B cell (primary cell): Measurements from ENCODE around the gene CERK. TPM values are rescaled to one million over a fixed set of nuclear protein-coding genes. Genes with fewer than 3 reads are reported as not detected.
"Not testable (repeated sequence)": the region's sequence is repeated elsewhere in the genome, so short reads cannot be mapped to it uniquely, and the experiment has no call there.

Source experiments
- ATAC-seq: fragments of 200-7000 bp; cut with Tn5 transposase; one replicate; pipeline ENCODE4 v1.10.0; 2021; ENCODE audit warnings: low read depth, mild to moderate bottlenecking, moderate number of reproducible peaks, moderate library complexity
- CTCF ChIA-PET: fragments of 350-600 bp; sonication (Branson Sonifier 250); formaldehyde crosslinking; loops from one replicate; lab custom pipeline; 2021; ENCODE audit warnings: antibody characterized with exemption, inconsistent platforms; lab: Charles Lee
- POLR2A ChIA-PET: fragments of 350-600 bp; sonication (Branson Sonifier 250); formaldehyde crosslinking; loops from one replicate; lab custom pipeline; 2021; ENCODE audit warnings: antibody characterized with exemption; lab: Charles Lee
- DNase-seq: peaks from one replicate; pipeline ENCODE4 v3.0.0; 2013
- H2AFZ ChIP-seq: 2 replicates; pipeline ENCODE4 v1.6.1; 2012; ENCODE audit warnings: mild to moderate bottlenecking, low read depth, low read length; ENCODE audit not compliant: insufficient read depth, poor library complexity, severe bottlenecking
- H3K27ac ChIP-seq, 2 donors: 1 replicate in 1 of 2; 2 replicates in 1 of 2; pipeline ENCODE4 v1.5.1; 2012 to 2013; ENCODE audit warnings: low read length in 2 of 2, mild to moderate bottlenecking in 2 of 2, moderate library complexity in 1 of 2
- H3K27me3 ChIP-seq, 4 experiments: fragments of 200-600 bp in 1 of 4; sonication (generic) in 1 of 4; replicated peaks in 1 of 4; 1 replicate in 2 of 4; 2 replicates in 2 of 4; pipeline versions ENCODE4 v1.6.1 to v1.7.0; 2013 to 2016; ENCODE audit warnings: low read length in 3 of 4, mild to moderate bottlenecking in 2 of 4, mixed read lengths in 1 of 4, moderate library complexity in 1 of 4; ENCODE audit not compliant: insufficient read depth in 4 of 4, control insufficient read depth in 3 of 4; ENCODE audit errors: control extremely low read depth in 1 of 4
- H3K36me3 ChIP-seq, 2 experiments: replicated peaks in 1 of 2; 1 replicate in 1 of 2; 2 replicates in 1 of 2; pipeline versions ENCODE4 v1.6.1 to v1.7.1; 2013; ENCODE audit warnings: low read length in 1 of 2; ENCODE audit not compliant: insufficient read depth in 2 of 2, control insufficient read depth in 1 of 2; ENCODE audit errors: control extremely low read depth in 1 of 2, extremely low read depth in 1 of 2
- H3K4me1 ChIP-seq, 2 donors: fragments of 200-600 bp in 1 of 2; sonication (generic) in 1 of 2; 1 replicate in 1 of 2; 2 replicates in 1 of 2; pipeline versions ENCODE4 v1.5.1 to v1.6.1; 2013 to 2017; ENCODE audit warnings: low read length in 2 of 2; ENCODE audit not compliant: control insufficient read depth in 2 of 2, insufficient read depth in 2 of 2
- H3K4me2 ChIP-seq: replicated peaks from 2 replicates; pipeline ENCODE3; 2012; ENCODE audit warnings: mild to moderate bottlenecking, low read depth, low read length; ENCODE audit not compliant: poor library complexity, severe bottlenecking
- H3K4me3 ChIP-seq, 5 experiments: fragments of 200-600 bp in 1 of 5; sonication (generic) in 1 of 5; 1 replicate in 3 of 5; 2 replicates in 2 of 5; pipeline versions ENCODE4 v1.5.1 to v1.7.0; 2011 to 2016; ENCODE audit warnings: low read length in 4 of 5, mild to moderate bottlenecking in 4 of 5, low read depth in 2 of 5, control low read depth in 1 of 5, moderate library complexity in 1 of 5; ENCODE audit not compliant: insufficient read depth in 1 of 5; ENCODE audit errors: control extremely low read depth in 1 of 5, extremely low read depth in 1 of 5
- H3K79me2 ChIP-seq: fragments of 200-600 bp; sonication (generic); one replicate; pipeline ENCODE4 v1.6.0; 2016; ENCODE audit warnings: low read length; ENCODE audit not compliant: control insufficient read depth, insufficient read depth
- H3K9ac ChIP-seq: fragments of 200-600 bp; sonication (generic); 2 replicates; pipeline ENCODE4 v1.6.1; 2017; ENCODE audit warnings: mild to moderate bottlenecking, low read length, moderate library complexity
- H3K9me3 ChIP-seq, 3 donors: one replicate each; pipeline versions ENCODE4 v1.6.1 to v1.7.1; 2013; ENCODE audit warnings: low read length in 2 of 3; ENCODE audit not compliant: control insufficient read depth in 2 of 3, insufficient read depth in 1 of 3; ENCODE audit errors: control extremely low read depth in 1 of 3
- H4K20me1 ChIP-seq: 2 replicates; pipeline ENCODE4 v1.6.0; 2012; ENCODE audit warnings: mild to moderate bottlenecking, low read length; ENCODE audit not compliant: insufficient read depth, control insufficient read depth, poor library complexity, severe bottlenecking
- H3K27ac Mint-ChIP-seq: one replicate; pipeline ENCODE4 v1.8.0; 2021; ENCODE audit warnings: mixed read lengths
- H3K27me3 Mint-ChIP-seq: one replicate; pipeline ENCODE4 v1.8.0; 2021; ENCODE audit warnings: mixed read lengths
- H3K4me1 Mint-ChIP-seq: one replicate; pipeline ENCODE4 v1.8.0; 2021; ENCODE audit warnings: mixed read lengths
- H3K4me3 Mint-ChIP-seq: one replicate; pipeline ENCODE4 v1.8.0; 2021; ENCODE audit warnings: mixed read lengths
- H3K9me3 Mint-ChIP-seq: one replicate; pipeline ENCODE4 v1.8.0; 2022; ENCODE audit warnings: mixed read lengths; ENCODE audit not compliant: insufficient read depth
- CTCF ChIP-seq: fragments of 200-600 bp; IDR thresholded peaks from one replicate; pipeline ENCODE4 v1.8.0; 2022; ENCODE audit warnings: antibody characterized with exemption, mild to moderate bottlenecking
- EZH2 ChIP-seq: IDR thresholded peaks from 2 replicates; pipeline ENCODE4 v1.6.1; 2012; ENCODE audit warnings: borderline replicate concordance, low read depth, mild to moderate bottlenecking, moderate library complexity, low read length; ENCODE audit not compliant: insufficient read depth, poor library complexity, severe bottlenecking
- WGBS: methylation state at CpG from one replicate; pipeline ENCODE4 v1.1.5; 2013; ENCODE audit warnings: missing lambda C conversion rate; ENCODE audit not compliant: insufficient coverage; 5-methylcytosine and 5-hydroxymethylcytosine counted together
- intact Hi-C: fragments of 100-400 bp; cut with micrococcal nuclease; formaldehyde crosslinking; loops from one replicate; pipeline ENCODE4 v1.10.0; 2022
- polyA plus RNA-seq: library from polyadenylated mRNA; depleted of rRNA; stranded (reverse); fragments of >200 nt; gene quantifications from 2 replicates; pipeline ENCODE4 v1.2.3, GENCODE V29; 2012
- total RNA-seq, 2 donors: library from RNA; stranded (reverse); fragments of 120-200 nt in 1 of 2; gene quantifications; 1 replicate in 1 of 2; 2 replicates in 1 of 2; pipeline versions ENCODE4 v1.2.3 to v1.2.4, GENCODE V29; 2013 to 2022

Gene CERK
- total and polyA plus RNA-seq, 2 donors (not counting 1 experiment from before 2014, with no cell fraction given): 23.2 to 48.3 TPM

GRCh38 chr22:46646531-46647215 lies 91.4 kb downstream of the CERK start:
- CTCF ChIA-PET: interaction anchor here (1.1 kb wide), 1 partner anchor 83 kb away, joined by 11 read pairs; no protein-coding TSS in a partner anchor
- Histone ChIP-seq H3K9ac (no peak overlapping the region), H3K4me1 (peaks cover 7 to 18% of the 10 kb centered on the region in 2 donors), H3K79me2 (peaks cover 90% of the 10 kb centered on the region), H2AFZ (no peak overlapping the region), H3K36me3 (peaks cover 0 to 5% of the 10 kb centered on the region in 2 experiments), H4K20me1 (peaks cover 95% of the 10 kb centered on the region), H3K27me3 (no peaks in the 10 kb centered on the region), H3K4me3 (no peak overlapping the region), H3K9me3 (no peaks in the 10 kb centered on the region), H3K4me2 (no peak overlapping the region), H3K27ac (no peak overlapping the region)
- POLR2A ChIA-PET: no interaction called here
- ATAC-seq (no peak), DNase-seq (no peak)
- 100% methylated on average over 6 of the region's 10 CpGs for WGBS
- intact Hi-C loops: no loop called here
- Mint-ChIP-seq H3K27me3 (no peaks in the 10 kb centered on the region), H3K4me3 (no peak overlapping the region), H3K4me1 (peaks cover 51% of the 10 kb centered on the region), H3K9me3 (no peaks in the 10 kb centered on the region), H3K27ac (no peak overlapping the region)
- no peak for TF ChIP-seq CTCF
- TF ChIP-seq EZH2: no peak

DNA sequence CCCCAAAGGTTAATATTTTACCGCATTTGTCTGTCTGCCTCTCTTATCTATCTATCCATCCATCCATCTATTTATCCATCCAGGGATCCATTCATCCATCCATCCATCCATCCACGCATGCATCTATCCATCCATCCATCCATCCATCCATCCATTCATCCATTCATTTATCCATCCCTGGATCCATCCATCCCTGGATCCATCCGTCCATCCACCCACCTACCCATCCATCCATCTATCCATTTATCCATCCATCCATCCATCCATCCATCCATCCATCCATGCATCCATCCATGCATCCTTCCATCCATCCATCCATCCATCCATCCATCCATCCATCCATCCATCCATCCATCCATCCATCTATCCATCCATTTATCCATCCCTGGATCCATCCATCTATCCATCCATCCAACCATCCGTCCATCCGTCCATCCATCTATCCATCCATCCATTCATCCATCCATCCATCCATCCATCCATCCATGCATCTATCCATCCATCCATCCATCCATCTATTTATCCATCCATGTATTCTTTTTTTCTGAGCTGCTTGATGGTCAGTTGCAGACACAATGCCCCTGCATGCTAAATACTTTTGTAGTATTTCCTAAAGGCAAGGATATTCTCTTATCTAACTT lies 95.1 kb downstream of the CERK start:
- 90% methylated on average over 5 of the region's 5 CpGs for WGBS
- H3K4me3 ChIP-seq, H3K9ac ChIP-seq, H3K4me1 ChIP-seq, H3K9me3 Mint-ChIP-seq, H3K27ac ChIP-seq, DNase-seq, H3K4me2 ChIP-seq, H3K27me3 Mint-ChIP-seq, H3K9me3 ChIP-seq, POLR2A ChIA-PET, H3K4me3 Mint-ChIP-seq, H3K27ac Mint-ChIP-seq, ATAC-seq, intact Hi-C loops, H2AFZ ChIP-seq, H3K27me3 ChIP-seq: not testable (repeated sequence)
- H4K20me1 ChIP-seq: peaks cover 76% of the 10 kb centered on the region
- peaks cover 25% of the 10 kb centered on the region for H3K4me1 Mint-ChIP-seq
- CTCF ChIA-PET: interaction anchor here (1.0 kb wide), 1 partner anchor 79 kb away, joined by 4 read pairs; no protein-coding TSS in a partner anchor
- peaks cover 0 to 17% of the 10 kb centered on the region in 2 experiments for H3K36me3 ChIP-seq
- peaks cover 70% of the 10 kb centered on the region for H3K79me2 ChIP-seq
